ENCODE measurements around the gene NUDT19.

DNA sequence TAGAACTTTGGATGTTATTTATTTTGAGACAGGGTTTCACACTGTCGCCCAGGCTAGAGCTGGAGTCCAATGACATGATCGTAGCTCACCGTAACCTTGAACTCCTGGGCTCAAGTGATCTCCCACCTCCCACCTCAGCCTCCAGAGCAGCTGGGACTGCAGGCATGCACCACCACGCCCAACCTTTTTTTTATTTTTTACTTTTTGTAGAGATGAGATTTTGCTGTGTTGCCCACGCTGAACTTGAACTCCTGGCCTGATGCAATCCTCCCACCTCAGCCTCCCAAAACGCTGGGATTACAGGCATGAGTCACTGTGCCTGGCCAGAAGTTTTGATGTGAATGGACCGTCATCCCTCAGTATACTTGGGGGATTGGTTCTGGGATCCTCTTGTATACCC is 30.3 kb upstream of the NUDT19 start:
- TF ChIP-seq, protein P1, sequence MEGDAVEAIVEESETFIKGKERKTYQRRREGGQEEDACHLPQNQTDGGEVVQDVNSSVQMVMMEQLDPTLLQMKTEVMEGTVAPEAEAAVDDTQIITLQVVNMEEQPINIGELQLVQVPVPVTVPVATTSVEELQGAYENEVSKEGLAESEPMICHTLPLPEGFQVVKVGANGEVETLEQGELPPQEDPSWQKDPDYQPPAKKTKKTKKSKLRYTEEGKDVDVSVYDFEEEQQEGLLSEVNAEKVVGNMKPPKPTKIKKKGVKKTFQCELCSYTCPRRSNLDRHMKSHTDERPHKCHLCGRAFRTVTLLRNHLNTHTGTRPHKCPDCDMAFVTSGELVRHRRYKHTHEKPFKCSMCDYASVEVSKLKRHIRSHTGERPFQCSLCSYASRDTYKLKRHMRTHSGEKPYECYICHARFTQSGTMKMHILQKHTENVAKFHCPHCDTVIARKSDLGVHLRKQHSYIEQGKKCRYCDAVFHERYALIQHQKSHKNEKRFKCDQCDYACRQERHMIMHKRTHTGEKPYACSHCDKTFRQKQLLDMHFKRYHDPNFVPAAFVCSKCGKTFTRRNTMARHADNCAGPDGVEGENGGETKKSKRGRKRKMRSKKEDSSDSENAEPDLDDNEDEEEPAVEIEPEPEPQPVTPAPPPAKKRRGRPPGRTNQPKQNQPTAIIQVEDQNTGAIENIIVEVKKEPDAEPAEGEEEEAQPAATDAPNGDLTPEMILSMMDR (IDR thresholded peaks at IDR 0.05) = no peak
- no peak for TF ChIP-seq POLR2A (IDR thresholded peaks at IDR 0.05)
